Stimulated activated CD4-positive, alpha-beta T cell treated with anti-CD3 and anti-CD28 coated beads, Interleukin-15, amount 100 ng/mL, for 1 hour (primary cell): Measurements from ENCODE around the gene RANBP2.

Source experiments
- DNase-seq, 2 donors: peaks; one replicate each; pipeline ENCODE4 v3.0.0-alpha.2; 2020; ENCODE audit warnings: low read depth in 1 of 2, low spot score in 1 of 2

The RANBP2 gene

DNA sequence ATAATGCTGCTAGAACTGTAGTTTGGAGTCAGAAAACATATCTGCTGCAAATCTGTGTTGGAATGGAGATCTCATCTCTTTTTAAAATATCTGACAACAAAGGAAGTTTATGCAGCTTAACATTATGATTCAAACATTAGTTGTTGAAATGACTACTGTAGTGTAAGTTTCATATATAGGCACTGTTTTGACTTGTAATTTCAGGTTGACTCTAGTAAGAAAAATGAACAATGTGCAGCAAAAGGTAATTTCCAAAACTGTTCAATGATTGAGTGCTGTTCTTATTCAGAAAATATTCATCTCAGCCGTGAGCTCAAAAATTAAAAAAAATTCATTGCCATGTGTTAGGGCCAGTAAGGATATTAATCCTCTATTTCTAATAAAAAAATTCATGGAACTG is 115.8 kb downstream of the RANBP2 start:
- no peak for DNase-seq
